ENCODE measurements around the gene DYNC1H1.

- peak; percentile 39 for TF ChIP-seq CTCF (IDR thresholded peaks at IDR 0.05; ENCODE audit: poor library complexity, severe bottlenecking)
- TF ChIP-seq TAF1 (IDR thresholded peaks at IDR 0.05; ENCODE audit: low read depth): peak; percentile 95
- TF ChIP-seq POLR2AphosphoS5 (IDR thresholded peaks at IDR 0.05): peak; percentile 97
- no peak for TF ChIP-seq EZH2 (IDR thresholded peaks at IDR 0.05; ENCODE audit: borderline replicate concordance, insufficient read depth, low read length, poor library complexity, severe bottlenecking)
- TF ChIP-seq REST (IDR thresholded peaks at IDR 0.05; ENCODE audit: borderline replicate concordance): peak; percentile 90
- peak; percentile 66 for TF ChIP-seq EP300 (conservative IDR thresholded peaks at IDR 0.05; ENCODE audit: poor library complexity, severe bottlenecking)
- TF ChIP-seq RAD21 (conservative IDR thresholded peaks at IDR 0.05): no peak
These were observed 16.3 kb upstream of the DYNC1H1 start for GRCh38 chr14:101947904-101948665.
